ENCODE results near the gene LUZP1.
A peak's percentile ranks its signal among the peaks of the same experiment; 100 is the strongest.
"Not testable (repeated sequence)": the region's sequence is repeated elsewhere in the genome, so short reads cannot be mapped to it uniquely, and the experiment has no call there.

LUZP1 gene

DNA sequence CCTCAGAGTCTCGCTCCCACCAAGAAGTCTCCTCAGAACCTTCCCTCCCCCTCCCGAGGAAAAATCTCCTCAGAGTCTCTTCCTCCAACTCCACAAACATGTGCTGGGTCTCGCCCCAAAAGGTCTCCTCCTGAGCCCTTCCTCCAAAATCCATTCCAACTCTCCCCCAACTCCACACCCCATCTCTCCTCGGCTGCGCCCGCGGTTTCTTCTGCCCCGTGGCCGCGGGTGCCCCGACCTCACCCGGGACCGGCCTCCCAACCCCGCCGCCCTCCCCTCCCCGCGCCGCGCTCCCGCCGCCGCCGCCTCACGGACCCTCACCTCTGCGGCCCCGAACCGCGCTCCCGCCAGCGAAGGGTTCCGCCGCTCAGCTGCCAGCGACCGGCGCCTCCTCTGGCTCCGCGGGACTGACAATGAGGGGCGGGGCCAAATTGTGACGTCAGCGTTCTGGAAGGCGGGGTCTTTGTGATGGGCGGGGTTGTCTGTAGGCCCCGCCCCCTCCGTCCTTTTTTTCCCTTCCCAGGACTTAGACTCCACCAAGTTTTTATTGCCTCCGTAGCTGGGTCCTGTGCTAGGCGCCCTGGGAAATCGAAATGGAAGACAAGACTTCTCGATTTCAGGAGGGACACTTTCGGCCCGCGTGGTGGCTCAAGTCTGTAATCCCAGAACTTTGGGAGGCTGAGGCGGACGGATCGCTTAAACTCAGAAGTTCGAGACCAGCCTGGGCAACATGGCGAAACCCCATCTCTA lies at the start of gene LUZP1:
TSS of gene LUZP1 (minus strand) at position 412 of the 750 bp plus-strand sequence.
- DNase-seq (ENCODE audit: low read depth), result peak; percentile 86

DNA sequence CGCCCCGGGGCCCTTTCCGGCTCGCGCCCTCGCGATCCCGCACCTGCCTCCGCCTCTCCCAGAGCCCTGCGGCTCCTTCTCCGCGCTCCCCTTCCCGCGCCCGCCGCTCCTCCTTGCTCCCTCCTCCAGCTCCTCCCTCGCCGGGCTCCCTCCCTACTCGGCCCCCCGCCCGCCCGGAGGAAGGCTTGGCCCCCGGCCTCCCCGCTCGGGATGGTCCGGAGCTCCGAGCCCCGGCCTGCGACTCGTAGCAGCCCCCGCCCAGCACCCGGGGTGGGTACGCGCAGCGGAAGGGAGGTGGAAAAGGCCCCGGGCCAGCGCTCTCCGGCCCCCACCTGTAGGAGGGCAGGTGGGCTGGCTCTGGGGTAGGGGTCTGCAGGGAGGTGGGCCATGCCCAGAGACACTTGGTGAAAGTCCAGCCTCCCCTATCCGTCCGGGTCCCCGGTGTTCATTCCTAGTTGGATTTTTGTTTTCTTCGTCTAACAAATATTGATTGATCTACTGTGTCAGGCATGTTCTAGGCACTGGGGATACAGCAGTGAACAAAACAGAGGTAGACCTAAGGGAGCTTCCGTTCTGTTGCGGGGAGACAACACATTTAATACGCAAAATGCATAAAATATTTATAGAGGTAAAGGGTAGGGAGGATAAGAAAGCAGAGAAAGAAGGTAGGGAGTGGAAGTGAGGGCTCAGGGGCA lies 48.9 kb upstream of the LUZP1 start, which contains the start of gene HTR1D:
TSS of gene HTR1D (minus strand) at position 82 of the 695 bp plus-strand sequence. CDS start 23,283 bp downstream, outside the sequence.
- DNase-seq (ENCODE audit: low read depth), result no peak

DNA sequence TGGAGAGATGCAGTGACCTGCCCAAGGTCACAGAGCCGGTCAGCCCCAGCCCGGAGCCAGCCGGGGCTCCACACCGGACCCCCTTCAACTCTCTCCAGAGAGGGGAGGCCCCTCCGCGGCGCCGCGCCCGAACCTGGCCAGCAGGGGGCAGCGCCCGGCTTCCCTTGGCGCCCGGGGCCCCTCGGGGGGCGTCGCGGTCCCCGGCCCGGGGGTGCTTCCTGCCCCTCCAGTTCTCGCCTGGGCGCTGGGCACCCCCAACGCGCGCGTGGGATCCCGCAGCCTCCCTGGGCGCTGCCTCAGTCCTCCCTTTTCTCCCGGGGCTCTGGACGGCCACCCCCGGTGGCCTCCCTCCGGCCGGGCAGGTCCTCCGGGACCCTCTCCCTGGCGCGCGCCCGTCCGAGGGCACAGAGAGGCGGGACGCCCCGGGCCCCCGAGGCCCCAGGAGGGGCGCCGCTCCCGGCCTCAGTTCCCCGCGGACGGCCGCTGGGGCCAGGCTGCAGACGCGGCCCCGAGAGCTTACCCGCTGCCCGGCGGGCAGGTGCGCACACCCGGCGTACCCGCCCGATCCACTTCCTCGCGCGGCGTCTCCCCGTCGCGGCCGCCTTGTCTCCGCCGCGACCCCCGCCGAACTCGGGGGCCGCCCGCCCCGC lies 48.2 kb upstream of the LUZP1 start:
- no peak for DNase-seq (ENCODE audit: low read depth)

DNA sequence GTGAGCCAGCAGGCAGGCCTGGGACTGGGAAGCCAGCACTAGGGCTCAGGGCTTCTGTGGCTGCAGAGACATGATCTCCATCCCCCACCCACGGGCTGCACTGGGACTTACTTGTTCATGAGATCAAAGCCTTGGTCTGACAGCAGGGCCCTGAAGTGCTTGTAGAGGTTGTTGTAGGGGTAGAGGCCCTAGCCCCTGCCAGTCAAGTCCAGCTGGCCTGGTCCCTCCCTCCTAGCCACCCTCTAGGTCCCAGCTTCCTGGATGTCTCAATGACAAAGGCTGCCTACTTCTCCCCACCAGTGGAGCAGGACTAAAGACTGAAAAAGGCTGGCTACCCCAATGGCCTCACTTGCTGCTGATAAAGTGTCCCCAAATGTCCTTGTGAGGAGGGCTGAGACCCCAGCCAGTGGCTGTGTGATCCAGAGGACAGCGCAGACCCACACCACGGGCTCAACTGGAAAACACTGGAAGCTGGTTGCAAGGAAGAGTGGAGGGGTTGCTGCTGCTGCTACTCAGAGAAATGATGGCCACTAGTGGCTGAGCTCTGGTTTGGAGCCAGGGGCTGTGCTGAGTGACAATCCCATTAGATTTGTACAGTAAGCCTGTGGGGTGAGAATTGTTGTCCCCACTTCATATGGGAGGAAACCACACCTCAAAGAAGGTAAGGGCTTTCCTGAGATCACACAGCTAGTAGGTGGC lies 47.2 kb upstream of the LUZP1 start:
- DNase-seq (ENCODE audit: low read depth), result no peak

DNA sequence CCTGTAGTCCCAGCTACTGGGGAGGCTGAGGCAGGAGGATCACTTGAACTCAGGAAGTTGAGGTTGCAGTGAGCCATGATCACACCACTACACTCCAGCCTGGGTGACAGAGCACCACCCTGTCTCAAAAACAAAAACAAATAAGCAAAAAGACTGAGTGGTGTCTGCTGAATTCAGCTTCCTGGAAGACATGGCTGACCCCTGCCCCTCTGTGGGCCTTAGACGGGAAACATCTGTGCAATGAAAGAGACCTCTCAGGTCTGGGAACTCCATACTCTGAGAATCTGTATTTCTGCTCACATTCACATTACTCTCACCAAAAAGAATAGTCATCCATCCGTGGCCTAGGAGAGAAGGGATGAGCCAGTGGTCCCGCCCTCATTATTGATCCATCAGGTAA lies 46.6 kb upstream of the LUZP1 start:
- DNase-seq (ENCODE audit: low read depth), result no peak

DNA sequence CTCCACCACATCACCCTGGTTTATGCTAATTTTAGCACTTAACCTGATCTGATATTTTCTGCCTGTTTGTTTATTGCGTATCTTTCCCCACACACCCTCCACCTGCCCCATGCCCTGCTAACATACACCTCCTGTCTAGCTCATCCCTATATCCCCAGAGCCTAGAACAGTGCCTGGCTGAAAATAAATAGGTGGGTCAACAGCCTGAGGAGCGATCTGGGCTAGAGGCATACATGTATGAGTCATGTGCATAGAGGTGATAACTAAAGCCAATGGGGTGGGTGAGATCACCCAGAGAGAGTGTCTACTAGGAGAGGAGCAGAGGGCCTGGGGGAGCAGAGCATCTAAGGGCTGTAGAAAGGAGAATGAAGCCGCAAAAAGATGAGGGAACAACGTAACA lies 46.0 kb upstream of the LUZP1 start:
- DNase-seq (ENCODE audit: low read depth), result no peak

DNA sequence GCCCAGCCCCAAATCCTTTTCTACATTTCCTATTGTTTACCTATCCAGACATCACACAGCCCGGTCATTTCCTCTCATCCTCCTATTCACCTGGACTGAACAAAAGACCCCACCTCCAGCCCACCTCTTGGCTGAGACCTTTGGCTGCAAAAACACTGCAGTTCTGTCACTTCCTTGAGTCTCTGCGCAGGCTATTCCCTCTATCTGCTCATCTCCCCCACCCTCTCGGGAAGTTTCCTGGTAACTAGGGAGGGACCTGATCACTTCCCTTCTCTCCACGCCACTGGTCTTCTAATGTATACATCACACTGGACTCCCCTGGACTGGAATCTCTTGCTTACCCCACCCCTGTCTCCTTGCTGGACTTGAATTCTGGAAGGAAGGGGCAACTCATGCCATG lies 43.3 kb upstream of the LUZP1 start:
- DNase-seq (ENCODE audit: low read depth), result no peak

DNA sequence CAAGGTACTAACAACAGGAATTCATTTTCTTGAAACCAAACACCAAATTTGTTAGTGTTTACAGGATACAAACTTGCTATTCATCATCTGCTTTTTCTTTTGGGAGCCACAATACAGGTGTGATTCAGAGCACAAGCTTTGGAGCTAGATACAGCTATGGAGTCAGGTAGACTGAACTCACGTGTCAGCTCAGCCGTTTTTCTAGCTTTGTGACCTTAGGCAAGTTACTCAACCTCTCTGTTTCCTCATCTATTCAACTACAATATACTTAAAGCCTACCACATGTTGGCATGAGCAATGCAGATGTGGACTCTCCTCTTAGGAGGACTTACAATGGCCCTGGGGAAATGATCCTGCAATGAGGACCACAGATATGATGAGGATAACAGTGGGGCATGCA lies 42.3 kb upstream of the LUZP1 start:
- DNase-seq (ENCODE audit: low read depth), result no peak

DNA sequence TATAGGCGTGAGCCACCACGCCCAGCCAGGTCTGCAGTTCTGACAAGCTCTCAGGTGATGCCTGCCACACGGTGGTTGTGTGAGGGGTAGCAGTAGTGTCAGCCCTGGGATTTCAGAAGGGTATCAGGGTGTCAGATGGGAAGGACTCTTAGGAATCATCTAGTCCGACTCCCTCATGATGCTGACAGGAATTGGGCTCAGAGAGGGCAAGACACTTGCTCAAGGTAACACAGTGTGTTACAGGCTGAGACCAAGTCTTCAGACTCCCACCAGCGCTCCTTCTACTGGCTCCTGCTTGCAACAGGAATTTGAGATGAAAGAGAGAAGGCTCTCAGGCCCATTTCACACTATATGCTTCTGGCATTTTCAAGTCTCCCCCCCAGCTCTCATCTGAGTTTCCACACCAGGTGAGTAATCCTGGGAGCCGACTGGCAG lies 41.7 kb upstream of the LUZP1 start:
- no peak for DNase-seq (ENCODE audit: low read depth)

DNA sequence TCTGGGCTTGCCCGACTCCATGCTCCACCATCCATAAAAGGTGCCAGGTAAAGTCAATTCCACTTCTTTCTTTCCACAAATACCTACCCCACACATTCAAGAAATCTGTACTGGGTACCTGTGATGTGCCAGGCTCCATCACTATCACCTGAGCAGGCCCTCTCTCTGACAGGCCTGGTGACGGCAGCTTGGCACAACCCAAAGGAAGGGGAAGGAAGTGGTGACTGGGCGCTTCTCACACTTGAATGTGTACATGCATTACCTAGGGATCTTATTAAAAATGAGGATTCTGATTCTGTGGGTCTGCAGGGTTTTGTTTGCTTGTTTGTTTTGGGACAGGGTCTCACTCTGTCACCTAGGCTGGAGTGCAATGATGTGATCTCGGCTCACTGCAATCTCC lies 41.1 kb upstream of the LUZP1 start:
- no peak for DNase-seq (ENCODE audit: low read depth)

DNA sequence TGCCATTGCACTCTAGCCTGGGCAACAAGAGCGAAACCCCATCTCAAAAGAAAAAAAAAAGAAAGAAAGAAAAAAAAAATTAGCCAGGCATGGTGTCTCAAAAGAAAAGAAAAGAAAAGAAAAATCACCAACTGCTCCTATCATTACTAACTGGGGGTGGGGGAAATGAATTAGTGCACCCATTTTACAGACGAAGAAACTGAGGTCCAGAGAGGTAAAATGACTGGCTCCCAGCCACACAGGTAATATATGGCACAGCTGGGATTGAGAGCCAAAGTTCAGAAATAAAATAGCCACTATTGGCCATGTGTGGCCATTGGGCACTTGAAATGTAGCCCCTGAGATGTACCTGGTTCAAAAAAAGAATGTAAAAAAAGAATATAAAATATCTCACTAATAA lies 39.9 kb upstream of the LUZP1 start:
- DNase-seq (ENCODE audit: low read depth), result no peak

DNA sequence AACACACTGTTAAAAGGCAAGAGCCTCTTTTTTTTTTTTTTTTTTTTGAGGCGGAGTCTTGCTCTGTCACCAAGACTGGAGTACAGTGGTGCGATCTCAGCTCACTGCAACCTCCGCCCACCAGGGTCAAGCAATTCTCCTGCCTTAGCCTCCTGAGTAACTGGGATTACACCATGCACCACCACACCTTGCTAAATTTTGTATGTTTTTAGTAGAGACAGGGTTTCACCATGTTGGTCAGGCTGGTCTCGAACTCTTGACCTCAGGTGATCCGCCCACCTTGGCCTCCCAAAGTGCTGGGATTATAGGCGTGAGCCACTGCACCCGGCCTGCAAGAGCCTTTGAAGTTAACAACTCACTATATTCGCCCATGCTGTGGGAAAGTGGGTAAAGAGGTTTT lies 39.1 kb upstream of the LUZP1 start:
- DNase-seq (ENCODE audit: low read depth), result not testable (repeated sequence)

DNA sequence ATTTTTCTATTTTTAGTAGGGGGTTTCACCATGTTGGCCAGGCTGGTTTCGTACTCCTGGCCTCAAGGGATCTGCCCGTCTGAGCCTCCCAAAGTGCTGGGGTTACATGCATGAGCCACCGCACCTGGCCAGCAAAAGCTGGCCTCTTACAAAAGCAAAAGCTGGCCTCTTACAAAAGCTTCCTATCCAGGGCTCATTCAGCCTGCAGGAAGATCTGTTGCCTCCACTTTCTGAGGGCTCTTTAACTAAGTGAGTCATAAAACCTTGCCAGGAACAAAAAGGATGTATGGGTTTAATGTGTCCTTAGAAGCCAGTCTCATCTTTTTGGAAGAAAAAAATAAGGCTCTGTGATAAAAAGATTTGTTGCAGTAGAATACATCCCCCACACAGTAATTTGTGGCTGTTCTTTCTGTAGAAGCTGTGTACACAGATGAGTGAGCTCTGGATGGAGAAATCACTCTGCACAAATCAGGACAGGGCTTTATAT lies 33.6 kb upstream of the LUZP1 start:
- no peak for DNase-seq (ENCODE audit: low read depth)

DNA sequence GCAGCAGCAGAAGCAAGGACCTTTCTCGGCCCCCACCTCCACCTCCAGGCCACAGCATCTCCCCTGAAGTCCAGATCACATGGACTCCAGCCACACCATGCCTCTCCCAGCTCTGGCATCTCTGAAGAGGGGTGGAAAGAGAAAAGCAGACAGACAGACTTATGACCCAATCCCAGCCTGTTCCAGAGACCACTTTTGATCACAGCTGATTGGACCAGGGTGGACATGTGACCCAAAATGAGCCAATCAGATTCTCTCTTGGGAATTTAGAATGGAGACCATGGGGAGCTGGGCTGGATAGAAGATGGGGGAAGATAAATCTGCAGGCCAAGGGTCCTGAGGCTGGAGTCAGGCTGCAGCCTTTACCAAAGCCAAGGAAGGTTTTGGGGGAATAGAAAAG lies 32.2 kb upstream of the LUZP1 start:
- no peak for DNase-seq (ENCODE audit: low read depth)

DNA sequence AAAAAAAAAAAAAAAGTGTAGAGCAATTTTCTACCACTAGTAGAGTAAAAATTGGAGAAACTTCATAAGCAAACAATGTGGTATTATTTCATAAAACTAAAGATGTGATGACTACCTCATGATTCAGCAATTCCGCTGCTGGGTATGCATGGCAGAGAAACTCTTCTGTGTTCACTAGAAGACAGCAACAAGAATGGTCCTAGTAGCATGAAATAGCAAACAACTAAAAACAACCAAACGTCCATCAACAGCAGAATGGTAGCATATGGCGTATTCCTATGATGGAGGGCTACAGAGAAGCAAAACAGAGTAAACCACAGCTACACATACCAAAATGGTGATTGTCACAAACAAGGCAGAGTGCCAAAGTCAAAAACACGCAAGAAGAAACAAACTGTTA lies 29.7 kb upstream of the LUZP1 start:
- DNase-seq (ENCODE audit: low read depth), result no peak

DNA sequence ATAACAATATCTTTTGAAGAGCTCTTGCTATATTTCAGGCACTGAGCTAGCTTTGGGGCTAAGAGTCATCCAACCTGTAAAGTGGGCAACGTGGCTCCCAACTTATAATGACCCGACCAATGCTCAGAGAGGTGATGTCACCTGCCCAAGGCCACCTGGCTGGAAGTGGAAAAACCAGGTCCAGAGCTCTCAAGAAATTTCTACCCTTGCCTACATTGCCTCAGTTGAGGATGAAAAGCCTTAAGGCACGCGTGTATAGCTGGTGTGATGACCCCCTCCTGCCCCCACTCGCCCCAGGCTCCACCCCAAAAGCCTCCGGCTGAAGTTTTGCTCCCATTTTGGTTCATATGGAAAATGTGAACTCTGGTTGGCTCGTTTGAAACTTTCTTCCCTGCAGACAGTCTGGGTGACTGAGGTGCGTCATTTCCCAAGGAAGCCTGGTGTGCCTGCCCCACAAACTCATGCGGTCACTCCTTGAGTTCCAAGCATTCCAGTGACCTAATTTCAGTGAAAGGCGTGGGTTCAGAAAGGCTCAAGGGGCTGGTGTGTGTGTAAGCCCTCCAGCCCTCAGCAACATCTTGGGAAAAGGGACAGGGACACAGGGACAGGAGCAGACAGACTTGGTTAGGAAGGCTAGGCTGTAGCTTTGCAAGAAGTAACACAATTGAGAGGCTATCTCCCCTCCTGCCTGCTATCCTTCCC lies 28.1 kb upstream of the LUZP1 start:
- DNase-seq (ENCODE audit: low read depth), result no peak

DNA sequence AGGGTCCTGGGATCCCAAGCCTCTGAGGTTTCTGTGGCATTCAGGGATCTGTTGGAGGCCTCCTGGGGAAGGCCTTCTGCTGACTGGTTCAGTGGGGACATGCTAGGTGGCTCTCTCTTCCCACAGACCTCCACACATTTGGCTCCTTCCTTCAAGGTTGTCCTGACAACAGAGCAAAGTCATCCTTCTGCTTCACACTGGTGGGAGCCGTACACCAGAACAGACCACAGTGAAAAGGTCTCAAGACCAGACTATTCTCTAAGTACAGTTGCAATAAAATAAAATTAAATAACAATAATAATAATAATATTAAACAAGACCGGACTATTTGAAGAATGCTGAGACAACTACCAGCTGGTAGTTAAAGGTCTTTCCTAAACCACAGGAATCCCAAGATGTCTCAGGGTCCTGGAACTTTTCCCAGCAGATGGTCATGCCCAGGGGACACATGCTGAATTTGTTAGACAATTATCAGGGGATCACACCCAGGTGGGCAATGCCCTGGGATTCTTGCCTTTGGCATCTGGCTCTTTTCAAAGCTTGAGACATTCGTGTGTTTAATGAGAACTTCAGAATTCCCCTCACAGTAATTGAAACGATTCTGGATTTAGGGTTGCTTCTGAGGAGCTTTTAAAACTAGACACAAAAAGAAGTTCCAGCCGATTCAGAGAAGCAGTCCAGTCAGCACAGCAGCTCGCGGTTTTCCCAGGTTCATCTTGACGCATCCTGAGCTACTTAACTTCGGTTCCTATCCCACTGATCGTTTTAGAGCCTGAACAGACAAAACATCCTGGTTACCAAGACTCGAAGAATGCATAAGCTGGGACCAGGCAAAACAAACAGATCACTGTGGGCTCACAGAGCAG lies 25.7 kb upstream of the LUZP1 start:
- DNase-seq (ENCODE audit: low read depth), result no peak

DNA sequence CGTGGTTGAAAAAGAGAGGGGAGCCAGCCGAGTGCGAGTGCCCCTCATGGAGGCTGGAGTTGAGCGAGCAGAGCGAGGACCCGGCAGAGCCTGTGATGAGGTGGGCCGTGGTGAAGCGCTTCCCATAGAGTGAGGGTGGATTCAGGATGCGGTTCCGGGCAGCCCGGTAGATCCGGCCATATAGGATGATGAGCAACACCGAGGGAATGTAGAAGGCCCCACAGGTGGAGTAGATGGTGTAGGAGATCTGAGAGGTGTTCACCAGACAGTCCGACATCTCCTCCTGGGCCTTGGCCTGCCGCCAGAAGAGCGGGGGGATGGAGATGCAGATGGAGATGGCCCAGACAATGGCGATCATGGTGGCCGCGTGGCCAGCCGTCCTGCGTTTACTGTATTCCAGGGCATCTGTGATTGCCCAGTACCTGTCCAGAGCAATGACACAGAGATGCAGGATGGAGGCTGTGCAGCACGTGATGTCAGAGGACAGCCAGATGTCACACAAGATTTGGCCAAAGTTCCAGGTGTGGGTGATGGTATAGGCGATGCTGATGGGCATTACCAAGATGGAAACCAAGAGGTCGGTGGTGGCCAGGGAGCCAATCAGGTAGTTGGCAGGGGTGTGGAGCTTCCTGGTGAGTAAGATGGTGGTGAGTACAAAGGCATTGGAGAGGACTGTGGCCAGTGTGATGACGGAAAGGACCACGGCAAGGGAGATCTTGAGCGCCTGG lies 24.9 kb upstream of the LUZP1 start:
- no peak for DNase-seq (ENCODE audit: low read depth)

DNA sequence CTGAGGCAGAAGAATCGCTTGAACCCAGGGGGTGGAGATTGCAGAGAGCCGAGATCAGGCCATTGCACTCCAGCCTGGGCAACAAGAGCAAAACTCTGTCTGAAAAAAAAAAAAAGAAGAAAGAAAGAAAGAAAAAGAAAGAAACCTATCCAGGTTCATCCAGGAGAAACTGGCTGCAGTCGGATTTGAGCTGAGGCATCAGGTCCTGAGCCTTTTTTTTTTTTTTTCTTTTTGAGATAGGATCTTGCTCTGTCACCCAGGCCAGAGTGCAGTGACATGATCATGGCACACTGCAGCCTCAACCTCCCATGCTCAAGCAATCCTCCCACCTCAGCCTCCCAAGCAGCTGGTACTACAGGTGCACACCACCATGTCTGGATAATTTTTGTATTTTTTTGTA lies 22.5 kb upstream of the LUZP1 start:
- DNase-seq (ENCODE audit: low read depth), result no peak

DNA sequence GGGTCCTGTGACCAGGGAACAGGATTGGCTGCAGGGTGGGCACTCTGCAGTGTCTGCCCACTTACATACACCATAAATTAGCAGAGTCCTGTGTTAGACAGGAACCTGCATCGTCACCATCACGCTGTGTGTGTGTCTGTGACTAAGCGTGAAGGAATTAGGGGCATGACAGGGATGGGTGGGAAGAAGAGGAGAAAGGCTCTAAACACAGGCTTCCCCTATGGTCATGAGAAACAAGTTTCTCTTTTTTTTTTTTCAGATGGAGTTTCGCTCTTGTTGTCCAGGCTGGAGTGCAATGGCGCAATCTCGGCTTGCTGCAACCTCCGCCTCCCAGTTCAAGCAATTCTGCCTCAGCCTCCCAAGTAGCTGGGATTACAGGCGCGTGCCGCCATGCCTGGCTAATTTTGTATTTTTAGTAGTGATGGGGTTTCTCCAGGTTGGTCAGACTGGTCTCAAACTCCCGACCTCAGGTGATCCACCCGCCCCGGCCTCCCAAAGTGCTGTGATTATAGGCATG lies 20.3 kb upstream of the LUZP1 start:
- not testable (repeated sequence) for DNase-seq (ENCODE audit: low read depth)

All from activated T-helper 9 cell treated with anti-CD3 and anti-CD28 coated beads, Interleukin-2, amount 50 U/mL, for 16 hours (primary cell).